GM12878 (cell line): ENCODE measurements around the gene ATCAY. TPM values are rescaled to one million over a fixed set of nuclear protein-coding genes. Genes with fewer than 3 reads are reported as not detected.

Source experiments
- ATAC-seq: fragments of 200-7000 bp; cut with Tn5 transposase; 3 replicates; pipeline ENCODE4 v1.9.1; 2020; ENCODE audit warnings: mild to moderate bottlenecking, moderate library complexity
- BruUV-seq: library from RNA; stranded (reverse); fragments of 400-500 nt; replicated peaks from 2 replicates; lab custom pipeline; 2021; lab: Mats Ljungman, UMichigan
- CTCF ChIA-PET: fragments of 300-600 bp; sonication (Branson Sonifier 250); formaldehyde crosslinking; extraction: SDS; loops from one replicate; lab custom pipeline; 2021; ENCODE audit warnings: inconsistent platforms; lab: Yijun Ruan, JAX
- POLR2A ChIA-PET: fragments of 350-600 bp; formaldehyde crosslinking; extraction: SDS; loops from one replicate; lab custom pipeline; 2021; ENCODE audit warnings: inconsistent platforms; lab: Charles Lee
- RAD21 ChIA-PET: fragments of 300-600 bp; sonication (Branson Sonifier 250); formaldehyde crosslinking; loops from one replicate; lab custom pipeline; 2023; ENCODE audit warnings: antibody characterized with exemption; ENCODE audit not compliant: unreplicated experiment; lab: Charles Lee
- SMC1A ChIA-PET: fragments of 300-600 bp; sonication (Branson Sonifier 250); formaldehyde crosslinking; loops from one replicate; lab custom pipeline; 2023; ENCODE audit not compliant: unreplicated experiment, uncharacterized antibody; lab: Charles Lee
- DNase-seq: peaks from one replicate; pipeline ENCODE4 v3.0.0-alpha.2; 2011; ENCODE audit warnings: low read depth, low spot score
- FAIRE-seq: peaks from 3 replicates; lab custom pipeline; 2011; peaks lifted over from hg19 to GRCh38; lab: Jason Lieb, UNC
- H2AFZ ChIP-seq: 2 replicates; pipeline ENCODE4 v1.6.0; 2011; ENCODE audit warnings: low read depth, low read length, control low read depth; ENCODE audit not compliant: control insufficient read depth
- H3K27ac ChIP-seq: 2 replicates; pipeline ENCODE4 v1.5.1; 2011; ENCODE audit warnings: control low read depth; ENCODE audit not compliant: control insufficient read depth, insufficient read depth
- H3K27me3 ChIP-seq, 2 experiments: replicated peaks in 1 of 2; 2 replicates each; pipeline versions ENCODE4 v1.6.0 to v1.6.1; 2011; ENCODE audit warnings: low read length in 1 of 2; ENCODE audit not compliant: control insufficient read depth in 2 of 2, insufficient read depth in 2 of 2
- H3K36me3 ChIP-seq, 2 experiments: 2 replicates each; pipeline ENCODE4 v1.5.1; 2011; ENCODE audit warnings: low read length in 1 of 2; ENCODE audit not compliant: control insufficient read depth in 2 of 2, insufficient read depth in 2 of 2
- H3K4me1 ChIP-seq: 2 replicates; pipeline ENCODE4 v1.6.1; 2011; ENCODE audit warnings: mild to moderate bottlenecking, low read length, moderate library complexity, mixed read lengths; ENCODE audit not compliant: control insufficient read depth, insufficient read depth
- H3K4me2 ChIP-seq: 2 replicates; pipeline ENCODE4 v1.6.0; 2011; ENCODE audit warnings: control low read depth; ENCODE audit not compliant: control insufficient read depth, insufficient read depth
- H3K4me3 ChIP-seq: fragments of 200-600 bp; sonication (generic); 2 replicates; pipeline ENCODE4 v1.5.1; 2016
- H3K79me2 ChIP-seq: 2 replicates; pipeline ENCODE4 v1.6.0; 2011; ENCODE audit warnings: low read length; ENCODE audit not compliant: control insufficient read depth, insufficient read depth
- H3K9ac ChIP-seq: 2 replicates; pipeline ENCODE4 v1.8.0; 2011; ENCODE audit warnings: low read length, control low read depth, mixed read lengths; ENCODE audit not compliant: control insufficient read depth, insufficient read depth
- H3K9me3 ChIP-seq: replicated peaks from 3 replicates; pipeline ENCODE4 v1.5.1; 2011; ENCODE audit warnings: mild to moderate bottlenecking, low read length; ENCODE audit not compliant: control insufficient read depth, insufficient read depth
- H4K20me1 ChIP-seq: 2 replicates; pipeline ENCODE4 v1.6.0; 2011; ENCODE audit not compliant: control insufficient read depth, insufficient read depth
- ATF3 ChIP-seq: IDR thresholded peaks from 2 replicates; pipeline ENCODE4 v1.6.1; 2011; ENCODE audit warnings: low read depth, mild to moderate bottlenecking, low read length, moderate library complexity, borderline replicate concordance; ENCODE audit errors: extremely low read depth
- ATF7 ChIP-seq: fragments of 450-650 bp; IDR thresholded peaks from 2 replicates; pipeline ENCODE4 v1.6.1; 2016; ENCODE audit warnings: low read depth, mild to moderate bottlenecking
- CEBPB ChIP-seq, 2 experiments: fragments of 150-350 bp in 1 of 2; IDR thresholded peaks; 2 replicates each; pipeline ENCODE4 v1.6.1; 2012 to 2014; ENCODE audit warnings: low read depth in 2 of 2, low read length in 2 of 2, borderline replicate concordance in 1 of 2, inconsistent platforms in 1 of 2
- EED ChIP-seq: sonication (generic); IDR thresholded peaks from 2 replicates; pipeline ENCODE4 v1.6.1; 2016; ENCODE audit warnings: antibody characterized with exemption, low read depth
- EZH2 ChIP-seq: IDR thresholded peaks from 2 replicates; pipeline ENCODE4 v1.6.1; 2012; ENCODE audit warnings: low read depth, mild to moderate bottlenecking, control low read depth, inconsistent platforms, low read length, borderline replicate concordance; ENCODE audit not compliant: control insufficient read depth
- IRF4 ChIP-seq: IDR thresholded peaks from 2 replicates; pipeline ENCODE4 v1.6.1; 2011; ENCODE audit warnings: low read depth, low read length
- KLF5 ChIP-seq: fragments of 450-650 bp; IDR thresholded peaks from 2 replicates; pipeline ENCODE4 v1.6.1; 2014; ENCODE audit warnings: mild to moderate bottlenecking; ENCODE audit not compliant: partially characterized antibody
- LARP7 ChIP-seq: fragments of 450-650 bp; IDR thresholded peaks from 2 replicates; pipeline ENCODE4 v1.6.1; 2017; ENCODE audit warnings: mild to moderate bottlenecking
- PAX5 ChIP-seq: IDR thresholded peaks from 2 replicates; pipeline ENCODE4 v1.6.1; 2011; ENCODE audit warnings: low read depth, low read length, borderline replicate concordance
- PML ChIP-seq: IDR thresholded peaks from 2 replicates; pipeline ENCODE4 v1.6.1; 2012; ENCODE audit warnings: low read length, inconsistent platforms
- POLR2AphosphoS5 ChIP-seq: IDR thresholded peaks from 2 replicates; pipeline ENCODE4 v1.6.1; 2011; ENCODE audit warnings: mild to moderate bottlenecking, low read length, inconsistent platforms
- SKIL ChIP-seq: fragments of 450-650 bp; IDR thresholded peaks from 2 replicates; pipeline ENCODE4 v1.6.1; 2017; ENCODE audit warnings: mild to moderate bottlenecking, low read depth, inconsistent platforms; ENCODE audit not compliant: poor library complexity, severe bottlenecking
- USF2 ChIP-seq: IDR thresholded peaks from 2 replicates; pipeline ENCODE4 v1.6.1; 2011; ENCODE audit warnings: low read depth, low read length, improper control_type of control experiment, borderline replicate concordance
- YY1 ChIP-seq: IDR thresholded peaks from 2 replicates; pipeline ENCODE4 v1.6.1; 2011; ENCODE audit warnings: low read depth, mild to moderate bottlenecking, low read length
- ZBTB33 ChIP-seq: fragments of 450-650 bp; IDR thresholded peaks from 2 replicates; pipeline ENCODE4 v1.6.1; 2017; ENCODE audit warnings: mild to moderate bottlenecking
- ZZZ3 ChIP-seq: IDR thresholded peaks from 2 replicates; pipeline ENCODE4 v1.6.1; 2011; ENCODE audit warnings: low read depth; ENCODE audit not compliant: control insufficient read depth, insufficient read length
- WGBS: methylation state at CpG from one replicate; pipeline ENCODE4 v1.1.6; 2016; ENCODE audit warnings: low lambda C conversion rate; ENCODE audit not compliant: insufficient replicate concordance, insufficient coverage; ENCODE audit errors: missing lambda C conversion rate; 5-methylcytosine and 5-hydroxymethylcytosine counted together
- in situ Hi-C: fragments of 300-500 bp; cut with MboI; formaldehyde crosslinking; loops from 9 replicates; pipeline ENCODE4 v1.14.3; 2018; ENCODE audit warnings: mixed read lengths
- intact Hi-C: fragments of 100-400 bp; cut with micrococcal nuclease; formaldehyde crosslinking; loops from one replicate; pipeline ENCODE4 v1.14.2; 2022; ENCODE audit not compliant: unreplicated experiment
- polyA plus RNA-seq, 11 experiments: library from polyadenylated mRNA; depleted of rRNA in 4 of 11; unstranded in 6 of 11; stranded (reverse) in 5 of 11; fragments of >200 nt; fragmentation: Nextera tagmentation in 4 of 11; fragmentation: Illumina TruSeq in 1 of 11; extraction: Ambion mirVana in 4 of 11; extraction: Trizol in 1 of 11; gene quantifications; 1 replicate in 1 of 11; 2 replicates in 10 of 11; pipeline versions ENCODE4 v1.2.1 to v1.2.3, GENCODE V29; 2011 to 2016; ENCODE audit warnings: inconsistent platforms in 2 of 11, missing spikeins in 2 of 11, low read depth in 1 of 11
- total RNA-seq, 4 experiments: library from RNA; depleted of rRNA in 3 of 4; stranded (reverse); fragments of >200 nt in 3 of 4; fragmentation: Illumina TruSeq in 1 of 4; extraction: Trizol in 1 of 4; gene quantifications; 2 replicates each; pipeline versions ENCODE4 v1.2.1 to v1.2.3, GENCODE V29; 2013 to 2021

ATCAY gene
- total and polyA plus RNA-seq, 10 of the 15 experiments (the other 5 are each of a cell fraction or from before 2014, with no cell fraction given) = under 0.01 to 0.04 (median 0.02) TPM; not detected in 4

GRCh38 chr19:3834349-3835054, 46.0 kb upstream of the ATCAY start:
- Histone ChIP-seq H3K4me3 (no peak overlapping the region), H3K4me1 (no peaks in the 10 kb centered on the region), H3K27me3 (no peaks in the 10 kb centered on the region), H3K9ac (no peak overlapping the region), H3K4me2 (no peak overlapping the region), H2AFZ (no peak overlapping the region)
- intact Hi-C loops (no loop called here), in situ Hi-C loops (no loop called here)
- no peak for DNase-seq
- TF ChIP-seq PAX5 (no peak), YY1 (no peak), KLF5 (no peak), EED (no peak), CEBPB (IDR thresholded peaks at IDR 0.05; ENCODE audit: borderline replicate concordance in 1 of 2, low read depth in 2 of 2, low read length in 2 of 2) (no peak), IRF4 (no peak), LARP7 (no peak), ZZZ3 (no peak), USF2 (no peak), SKIL (no peak), ATF7 (no peak), PML (no peak), ZBTB33 (no peak), POLR2AphosphoS5 (no peak), ATF3 (no peak), EZH2 (no peak)
- TF ChIP-seq, all 136 proteins: peak for 0
- ATAC-seq (no peak), FAIRE-seq (no peak)
- ChIA-PET CTCF (interaction anchor here (0.6 kb wide), 1 partner anchor 15 kb away, joined by 3 read pairs; no protein-coding TSS in a partner anchor), SMC1A (no interaction called here), POLR2A (no interaction called here), RAD21 (no interaction called here)
- Histone ChIP-seq H3K79me2 (no peaks in the 10 kb centered on the region), H3K9me3 (no peaks in the 10 kb centered on the region; the same call in 2 of the 3 replicates), H3K36me3 (no peaks in the 10 kb centered on the region), H4K20me1 (no peaks in the 10 kb centered on the region), H3K27ac (no peak overlapping the region)
- WGBS = 59% methylated on average over 33 of the region's 35 CpGs
- no TSS peak for BruUV-seq
